Liver (tissue), 3 donors: ENCODE data around the gene PFN3.

Experiments
- ATF3 ChIP-seq: IDR thresholded peaks from 2 replicates; pipeline ENCODE4 v1.6.1; 2016; ENCODE audit warnings: antibody characterized with exemption
- TF ChIP-seq, protein P1 (sequence below): fragments of 150-350 bp; IDR thresholded peaks from 2 replicates; pipeline ENCODE4 v1.5.1; 2017; ENCODE audit warnings: improper control_type of control experiment, low read depth, low read length; ENCODE audit not compliant: missing input control
- donor health status: healthy.
- donor health status: healthy.

DNA sequence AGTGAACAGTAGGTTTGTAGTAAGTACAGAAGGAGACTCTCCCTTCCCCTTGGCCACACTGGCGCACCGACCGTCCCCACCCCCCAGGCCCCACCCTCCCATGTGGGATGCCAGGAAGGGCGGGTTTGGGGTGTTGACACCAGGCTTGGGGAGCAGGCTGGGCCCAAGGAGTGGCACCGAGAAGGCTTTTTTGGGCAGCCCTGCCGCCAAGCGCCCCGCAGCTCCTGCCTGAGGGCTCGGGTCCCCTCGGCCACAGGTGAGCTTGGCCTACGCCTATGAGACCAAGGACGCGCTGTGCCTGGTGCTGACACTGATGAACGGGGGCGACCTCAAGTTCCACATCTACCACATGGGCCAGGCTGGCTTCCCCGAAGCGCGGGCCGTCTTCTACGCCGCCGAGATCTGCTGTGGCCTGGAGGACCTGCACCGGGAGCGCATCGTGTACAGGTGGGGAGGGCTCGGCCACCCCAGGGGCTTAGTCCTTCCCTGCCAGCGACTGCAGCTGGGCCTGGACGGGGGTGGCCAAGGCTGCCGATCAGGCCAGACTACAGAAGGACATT lies 33.3 kb upstream of the PFN3 start:
- TF ChIP-seq, protein P1, sequence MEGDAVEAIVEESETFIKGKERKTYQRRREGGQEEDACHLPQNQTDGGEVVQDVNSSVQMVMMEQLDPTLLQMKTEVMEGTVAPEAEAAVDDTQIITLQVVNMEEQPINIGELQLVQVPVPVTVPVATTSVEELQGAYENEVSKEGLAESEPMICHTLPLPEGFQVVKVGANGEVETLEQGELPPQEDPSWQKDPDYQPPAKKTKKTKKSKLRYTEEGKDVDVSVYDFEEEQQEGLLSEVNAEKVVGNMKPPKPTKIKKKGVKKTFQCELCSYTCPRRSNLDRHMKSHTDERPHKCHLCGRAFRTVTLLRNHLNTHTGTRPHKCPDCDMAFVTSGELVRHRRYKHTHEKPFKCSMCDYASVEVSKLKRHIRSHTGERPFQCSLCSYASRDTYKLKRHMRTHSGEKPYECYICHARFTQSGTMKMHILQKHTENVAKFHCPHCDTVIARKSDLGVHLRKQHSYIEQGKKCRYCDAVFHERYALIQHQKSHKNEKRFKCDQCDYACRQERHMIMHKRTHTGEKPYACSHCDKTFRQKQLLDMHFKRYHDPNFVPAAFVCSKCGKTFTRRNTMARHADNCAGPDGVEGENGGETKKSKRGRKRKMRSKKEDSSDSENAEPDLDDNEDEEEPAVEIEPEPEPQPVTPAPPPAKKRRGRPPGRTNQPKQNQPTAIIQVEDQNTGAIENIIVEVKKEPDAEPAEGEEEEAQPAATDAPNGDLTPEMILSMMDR = no peak
- TF ChIP-seq ATF3 = no peak
